Cardiac fibroblast (primary cell): ENCODE results near the gene OTUD3.
"Not testable (repeated sequence)": the region's sequence is repeated elsewhere in the genome, so short reads cannot be mapped to it uniquely, and the experiment has no call there.

Experiments
- DNase-seq, 2 donors: peaks; one replicate each; pipeline versions ENCODE4 v3.0.0 to v3.0.0-alpha.2; 2010; ENCODE audit warnings: low read depth in 2 of 2
- H3K4me3 ChIP-seq, 2 donors: replicated peaks in 1 of 2; 1 replicate in 1 of 2; 2 replicates in 1 of 2; pipeline ENCODE4 v1.5.1; 2011; ENCODE audit warnings: low read depth in 2 of 2, low read length in 2 of 2, mild to moderate bottlenecking in 2 of 2, moderate library complexity in 1 of 2
- CTCF ChIP-seq: IDR thresholded peaks from one replicate; pipeline ENCODE4 v1.5.1; 2011; ENCODE audit warnings: low read depth, mild to moderate bottlenecking, low read length, inconsistent platforms

OTUD3 gene

GRCh38 chr1:19879661-19880060 lies 2.5 kb upstream of the OTUD3 start:
- no peak for TF ChIP-seq CTCF
- DNase-seq, result no peak

GRCh38 chr1:19880841-19881240 lies 1.4 kb upstream of the OTUD3 start:
- not testable (repeated sequence) for H3K4me3 ChIP-seq, DNase-seq

More at GRCh38 chr1:19879661-19880060, 2.5 kb upstream of the OTUD3 start:
- H3K4me3 ChIP-seq, result no peak overlapping the region

- no peak for TF ChIP-seq CTCF
- no peak overlapping the region for H3K4me3 ChIP-seq
- DNase-seq, result no peak
These were observed 2.1 kb downstream of the OTUD3 start for GRCh38 chr1:19884312-19884711.

- H3K4me3 ChIP-seq, result no peak overlapping the region
- DNase-seq, result peak; percentile 35 to 37
- TF ChIP-seq CTCF, result no peak
These were observed 3.6 kb downstream of the OTUD3 start for GRCh38 chr1:19885821-19886220.

GRCh38 chr1:19888112-19888511 lies 5.9 kb downstream of the OTUD3 start:
- no peak for TF ChIP-seq CTCF
- H3K4me3 ChIP-seq, result no peak overlapping the region
- no peak for DNase-seq

- peak in 1 of 2 donors; percentile 13 for DNase-seq
- no peak for TF ChIP-seq CTCF
- H3K4me3 ChIP-seq, result no peak overlapping the region
These were observed 7.5 kb downstream of the OTUD3 start for GRCh38 chr1:19889656-19890055.

- TF ChIP-seq CTCF, result no peak
- H3K4me3 ChIP-seq, result no peak overlapping the region
- no peak for DNase-seq
These were observed 9.9 kb downstream of the OTUD3 start for GRCh38 chr1:19892129-19892528.
